GM21526 (cell line): ENCODE measurements around the gene TYSND1.
"Not testable (repeated sequence)": the region's sequence is repeated elsewhere in the genome, so short reads cannot be mapped to it uniquely, and the experiment has no call there.

ENCODE experiments used
- ATAC-seq: cut with Tn5 transposase; IDR thresholded peaks from one replicate; pipeline ENCODE4 v1.9.1; 2021; ENCODE audit warnings: moderate library complexity; ENCODE audit not compliant: unreplicated experiment, low FRiP score

TYSND1 gene, protein sequence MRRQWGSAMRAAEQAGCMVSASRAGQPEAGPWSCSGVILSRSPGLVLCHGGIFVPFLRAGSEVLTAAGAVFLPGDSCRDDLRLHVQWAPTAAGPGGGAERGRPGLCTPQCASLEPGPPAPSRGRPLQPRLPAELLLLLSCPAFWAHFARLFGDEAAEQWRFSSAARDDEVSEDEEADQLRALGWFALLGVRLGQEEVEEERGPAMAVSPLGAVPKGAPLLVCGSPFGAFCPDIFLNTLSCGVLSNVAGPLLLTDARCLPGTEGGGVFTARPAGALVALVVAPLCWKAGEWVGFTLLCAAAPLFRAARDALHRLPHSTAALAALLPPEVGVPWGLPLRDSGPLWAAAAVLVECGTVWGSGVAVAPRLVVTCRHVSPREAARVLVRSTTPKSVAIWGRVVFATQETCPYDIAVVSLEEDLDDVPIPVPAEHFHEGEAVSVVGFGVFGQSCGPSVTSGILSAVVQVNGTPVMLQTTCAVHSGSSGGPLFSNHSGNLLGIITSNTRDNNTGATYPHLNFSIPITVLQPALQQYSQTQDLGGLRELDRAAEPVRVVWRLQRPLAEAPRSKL

DNA sequence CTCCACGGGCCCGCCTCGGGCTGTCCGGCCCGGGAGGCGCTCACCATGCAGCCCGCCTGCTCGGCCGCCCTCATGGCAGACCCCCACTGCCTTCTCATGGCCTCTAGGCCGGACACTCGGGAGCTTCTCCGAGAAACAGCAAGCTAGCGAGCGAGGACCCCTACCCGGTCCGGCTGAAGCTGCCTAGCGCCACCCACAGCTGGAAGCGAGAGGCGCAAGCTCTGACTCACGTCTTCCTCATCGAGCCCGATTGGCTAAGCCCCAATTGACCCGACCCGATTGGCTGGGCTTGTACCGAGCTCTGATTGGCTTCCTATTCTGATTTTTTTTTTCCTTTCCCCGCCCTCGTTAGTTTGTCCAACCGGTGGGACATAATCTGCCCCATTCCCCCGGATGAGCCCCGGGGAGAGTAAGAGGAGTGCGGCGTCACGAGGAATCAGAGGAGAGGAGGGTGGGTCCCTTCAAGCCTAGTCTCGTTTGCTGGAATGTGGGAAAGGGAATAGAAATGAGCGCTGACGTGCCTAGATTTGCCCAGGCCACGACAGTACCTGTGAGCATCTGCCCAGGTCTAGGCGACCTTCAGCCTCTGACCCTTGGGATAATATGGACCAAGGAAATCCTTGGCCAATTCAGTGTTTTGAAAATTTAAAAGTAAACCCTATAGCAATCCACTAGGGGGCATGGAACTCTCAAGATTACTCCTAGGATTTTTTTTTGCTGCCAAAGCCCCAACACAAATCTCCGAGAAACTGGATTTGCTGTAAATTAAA, at the start of gene TYSND1:
Gene TYSND1 (minus strand): TSS at position 212 of the 770 bp plus-strand sequence. CDS start 114 bp downstream, at position 98.
- ATAC-seq = peak; percentile 91

DNA sequence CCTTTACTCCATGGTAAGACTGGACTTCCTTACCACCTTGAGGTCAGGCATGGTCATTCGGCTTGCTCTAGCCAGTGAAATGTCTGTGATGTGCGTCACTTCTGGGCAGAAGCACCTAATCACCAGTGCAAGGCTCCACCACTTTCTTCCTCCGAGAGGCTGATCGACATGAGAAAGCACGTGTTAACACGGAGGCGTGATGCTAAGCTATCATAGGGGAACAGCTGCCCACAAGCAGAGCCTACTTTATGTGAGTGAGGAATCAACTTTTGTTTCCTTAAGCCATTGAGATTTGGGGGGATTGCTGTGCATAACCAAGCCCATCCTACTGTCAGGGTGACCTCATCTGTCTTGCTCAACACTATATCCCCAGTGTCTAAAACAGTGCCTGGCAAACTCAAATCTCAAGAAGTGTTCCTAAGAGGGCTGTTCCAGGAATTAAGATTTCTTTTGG, 46.9 kb upstream of the TYSND1 start:
- ATAC-seq = no peak

DNA sequence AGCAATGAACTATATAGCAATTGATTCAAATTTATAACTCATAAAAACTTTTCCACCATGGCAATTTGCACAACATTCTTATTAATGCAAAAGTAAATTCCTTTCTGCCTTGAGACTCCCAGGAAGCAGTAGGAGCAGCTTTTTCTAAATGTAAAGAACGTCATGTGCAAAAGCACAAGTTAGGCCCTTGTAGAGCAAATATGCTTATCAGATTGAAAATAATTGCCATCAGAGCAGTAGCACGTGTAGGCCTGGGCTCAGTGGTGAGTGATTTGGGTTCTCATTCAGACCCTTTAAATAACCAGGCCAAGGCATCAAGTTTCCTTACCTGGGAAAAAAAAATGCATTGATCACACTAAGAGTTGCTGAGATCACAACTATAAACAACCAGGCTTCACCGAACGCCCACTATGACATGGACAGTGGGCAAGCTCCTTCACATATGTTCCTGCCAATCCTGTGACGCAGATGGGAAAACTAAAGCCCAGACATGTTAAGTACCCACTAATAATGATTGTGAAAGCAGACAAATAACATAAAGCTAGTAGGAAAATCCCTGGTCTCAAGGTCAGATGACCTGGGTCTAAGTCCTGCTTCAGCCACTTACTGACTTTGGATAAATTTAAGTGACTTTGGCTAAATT, 45.9 kb upstream of the TYSND1 start:
- no peak for ATAC-seq

DNA sequence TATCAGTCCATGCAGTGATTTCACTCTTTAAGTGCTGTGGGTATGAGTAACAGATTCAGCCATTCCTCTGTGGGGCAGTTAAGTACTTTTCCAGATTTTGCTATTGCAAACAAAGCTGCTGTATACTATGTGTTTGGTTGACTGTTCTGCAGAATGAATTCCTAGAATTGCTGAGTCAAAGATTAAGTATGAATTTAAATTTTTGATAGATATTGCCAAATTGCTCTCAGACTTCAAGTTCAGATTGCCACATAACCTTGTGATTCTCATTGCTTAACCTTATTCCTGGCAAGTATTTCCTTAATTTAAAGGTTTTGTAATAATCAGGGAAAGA, 45.4 kb upstream of the TYSND1 start:
- no peak for ATAC-seq

DNA sequence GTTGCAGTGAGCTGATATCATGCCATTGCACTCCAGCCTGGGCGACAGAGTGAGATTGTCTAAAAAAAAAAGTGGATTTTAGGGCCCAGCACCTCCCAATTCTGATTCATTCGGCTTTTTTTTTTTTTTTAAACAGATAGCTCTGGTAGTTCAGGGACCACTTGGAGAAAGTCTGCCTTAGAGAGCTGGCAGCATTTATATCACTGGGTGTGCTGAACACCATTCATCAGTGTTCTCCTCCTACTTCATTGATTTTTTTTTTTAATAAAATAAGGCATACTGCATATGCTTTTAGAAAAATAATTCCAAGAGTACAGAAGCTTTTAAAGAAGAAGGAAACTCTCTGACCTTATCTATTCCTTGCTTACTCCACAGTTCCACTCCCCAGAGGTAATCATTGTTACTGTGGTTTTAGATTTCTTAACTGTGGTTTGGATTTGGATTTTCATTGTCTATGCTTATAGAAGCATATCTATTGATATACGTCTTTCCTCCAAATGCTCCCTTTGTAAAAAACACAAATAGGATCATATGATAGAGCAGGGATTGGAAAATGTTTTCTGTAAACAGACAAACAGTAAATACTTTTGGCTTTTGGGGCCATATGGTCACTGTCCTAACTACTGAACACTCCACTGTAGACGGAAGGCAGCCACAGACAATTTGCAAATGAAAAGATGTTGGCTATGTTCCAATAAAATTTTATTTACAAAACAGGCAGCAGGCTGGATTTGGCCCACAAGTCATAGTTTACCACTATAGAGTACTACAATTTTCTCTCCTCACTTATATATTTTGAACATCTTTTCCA, 44.9 kb upstream of the TYSND1 start:
- ATAC-seq = no peak

DNA sequence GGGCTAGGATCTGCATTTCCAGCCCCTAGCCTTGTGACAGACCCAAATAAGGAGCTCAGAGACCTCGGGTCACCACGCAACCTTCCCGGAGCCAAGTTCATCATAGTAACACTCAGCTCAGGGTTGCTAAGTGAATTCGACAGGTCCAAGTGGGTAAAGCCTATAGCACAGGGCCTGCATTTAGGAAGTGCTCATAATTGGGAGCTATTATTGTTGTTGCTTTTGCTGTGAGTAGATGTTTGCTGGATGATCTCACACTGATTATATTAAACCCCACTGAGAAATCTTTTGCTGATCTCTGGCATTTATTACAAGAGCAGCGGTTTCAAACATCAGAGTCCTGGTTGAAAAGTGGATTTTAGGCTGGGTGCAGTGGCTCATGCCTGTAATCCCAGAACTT, 44.1 kb upstream of the TYSND1 start:
- no peak for ATAC-seq

DNA sequence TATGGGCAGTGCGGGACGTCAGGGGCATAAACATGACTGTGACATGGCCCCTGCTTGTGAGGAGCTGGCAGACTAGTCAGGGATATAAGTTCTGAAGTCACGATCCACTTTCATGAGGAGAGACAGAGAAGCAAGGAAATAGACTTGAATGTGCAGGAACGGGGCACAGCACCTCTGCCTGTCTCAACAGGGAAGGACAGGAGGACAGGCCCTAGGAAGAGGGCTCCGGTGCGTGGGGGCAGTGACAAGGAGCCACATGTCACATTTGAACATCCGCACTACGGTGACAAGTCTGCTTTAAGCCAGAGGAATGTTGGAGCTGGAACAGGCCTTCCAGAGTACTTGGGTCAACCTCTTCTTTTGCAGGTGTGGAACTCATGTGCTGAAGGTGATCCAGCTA, 43.6 kb upstream of the TYSND1 start:
- no peak for ATAC-seq

DNA sequence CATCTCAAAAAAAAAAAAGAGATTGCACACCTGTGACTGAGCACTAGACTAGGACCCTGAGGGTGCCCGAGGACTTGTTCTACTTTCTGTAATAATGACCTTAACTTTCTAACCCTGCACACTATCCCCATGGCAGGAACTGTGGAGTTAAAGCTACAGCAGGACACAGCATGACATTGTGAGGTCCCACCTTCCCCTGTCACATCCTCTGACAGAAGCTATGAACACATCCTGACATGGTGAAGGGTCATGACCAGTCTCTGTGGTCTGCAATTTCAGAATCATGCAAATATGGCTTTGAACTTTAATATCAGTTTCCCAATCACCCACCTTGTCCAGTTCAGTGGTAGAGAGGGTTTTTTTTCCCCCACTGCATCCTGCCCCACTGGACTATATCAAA, 42.3 kb upstream of the TYSND1 start:
- no peak for ATAC-seq

DNA sequence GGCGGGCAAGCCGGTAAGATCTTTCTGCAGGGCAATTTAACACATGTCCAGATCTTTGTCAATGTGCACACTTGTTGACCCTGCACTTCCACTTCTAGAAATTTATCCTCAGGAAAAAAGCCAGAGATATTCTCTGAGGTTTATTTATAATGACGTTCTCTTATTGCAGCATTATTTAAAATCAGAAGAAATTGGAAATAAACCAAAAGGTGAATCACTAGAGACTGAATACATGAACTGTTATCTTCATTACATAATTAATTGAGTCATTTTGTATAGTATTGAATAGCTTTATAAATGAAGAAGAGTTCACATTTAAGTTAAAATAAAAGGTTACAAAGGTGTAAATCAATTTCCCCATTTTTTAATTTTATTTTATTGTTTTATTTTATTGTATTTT, 40.1 kb upstream of the TYSND1 start:
- ATAC-seq = no peak

DNA sequence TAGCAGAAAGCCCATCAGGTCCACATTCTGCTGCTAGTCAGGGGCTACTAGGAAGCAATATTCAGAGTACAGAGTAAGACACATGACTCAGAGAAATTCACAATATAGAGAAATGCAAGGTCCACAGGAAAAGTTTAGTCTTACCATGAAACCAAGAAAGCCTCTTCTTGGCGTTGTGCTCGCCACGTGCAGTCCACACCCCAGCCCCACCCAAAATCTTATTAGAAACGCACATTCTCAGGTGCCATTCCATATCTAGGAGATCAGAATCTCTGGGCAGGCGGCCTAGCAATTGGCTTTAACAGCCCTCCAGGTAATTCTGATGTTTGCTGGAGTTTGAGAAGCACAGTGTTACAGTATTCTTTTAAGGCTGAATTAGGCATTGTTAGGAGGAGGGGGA, 39.6 kb upstream of the TYSND1 start:
- no peak for ATAC-seq

DNA sequence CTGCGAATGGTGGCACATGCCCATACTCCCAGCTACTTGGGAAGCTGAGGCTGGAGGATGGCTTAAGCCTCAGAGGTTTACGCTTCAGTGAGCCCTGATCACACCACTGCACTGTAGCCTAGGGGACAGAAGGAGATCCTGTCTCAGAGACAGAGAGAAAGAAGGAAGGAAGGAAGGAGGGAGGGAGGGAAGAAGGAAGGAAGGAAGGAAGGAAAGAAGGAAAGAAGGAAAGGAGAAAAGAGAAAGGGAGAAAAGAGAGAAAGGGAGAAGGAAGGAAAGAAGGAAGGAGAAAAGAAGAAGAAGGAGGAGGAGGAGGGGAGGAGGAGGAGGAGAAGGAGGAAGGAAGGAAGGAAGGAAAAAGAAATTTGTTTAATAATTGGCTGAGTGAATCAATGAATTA, 36.8 kb upstream of the TYSND1 start:
- no peak for ATAC-seq

DNA sequence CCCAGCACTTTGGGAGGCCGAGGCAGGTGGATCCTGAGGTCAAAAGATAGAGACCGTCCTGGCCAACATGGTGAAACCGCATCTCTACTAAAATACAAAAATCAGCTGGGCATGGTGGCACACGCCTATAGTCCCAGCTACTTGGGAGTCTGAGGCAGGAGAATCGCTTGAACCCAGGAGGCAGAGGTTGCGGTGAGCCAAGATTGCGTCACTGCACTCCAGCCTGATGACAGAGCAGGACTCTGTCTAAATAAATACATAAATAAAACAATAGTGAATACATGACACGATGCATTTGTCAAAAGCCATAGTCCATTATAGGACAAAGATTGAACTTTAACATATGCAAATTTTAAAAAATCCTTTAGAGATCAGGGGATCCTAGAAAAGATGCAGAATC, 32.7 kb upstream of the TYSND1 start:
- not testable (repeated sequence) for ATAC-seq

DNA sequence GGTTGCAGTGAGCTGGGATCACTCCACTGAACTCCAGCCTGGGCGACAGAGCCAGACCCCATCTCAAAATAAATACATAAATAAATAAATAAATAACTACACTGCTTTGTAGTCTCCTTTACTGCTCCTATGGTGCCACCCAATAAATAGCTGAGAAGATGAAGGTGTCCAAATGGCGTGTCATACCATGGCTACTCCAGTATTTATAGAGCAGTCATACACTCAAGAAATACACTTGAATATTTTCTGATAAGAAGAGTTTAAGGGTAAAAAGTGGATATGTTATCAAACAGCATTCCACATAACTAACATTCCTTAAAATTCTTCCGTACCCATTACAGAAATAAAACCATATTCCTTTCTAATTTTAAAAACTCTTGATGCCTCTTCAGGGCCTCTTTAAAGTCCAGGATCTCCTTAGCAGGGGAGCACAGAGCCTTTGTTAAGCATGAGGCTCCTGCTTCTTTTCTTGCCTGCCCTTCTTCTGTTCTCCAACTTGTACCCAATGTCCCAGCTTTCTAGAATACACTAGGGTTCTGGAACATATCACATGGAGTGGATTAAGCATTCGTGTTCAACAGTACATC, 31.7 kb upstream of the TYSND1 start:
- ATAC-seq = no peak

DNA sequence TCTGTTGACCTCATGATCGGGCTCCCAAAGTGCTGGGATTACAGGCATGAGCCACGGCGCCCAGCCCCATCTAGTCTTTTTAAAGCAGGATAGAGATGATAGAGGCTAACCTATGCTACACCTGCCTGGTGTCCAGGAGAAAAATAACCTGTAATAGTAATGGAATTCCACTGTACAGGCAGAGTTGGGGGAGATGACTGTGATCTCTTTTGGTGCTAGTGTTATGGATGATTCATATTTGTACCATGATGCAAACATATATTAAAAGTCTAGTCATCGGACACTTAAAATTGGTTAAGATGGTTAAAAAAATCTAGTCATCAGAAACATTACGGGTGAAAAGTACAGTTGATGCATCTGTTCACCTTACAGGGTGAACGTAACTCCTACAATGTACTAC, 29.9 kb upstream of the TYSND1 start:
- ATAC-seq = no peak

DNA sequence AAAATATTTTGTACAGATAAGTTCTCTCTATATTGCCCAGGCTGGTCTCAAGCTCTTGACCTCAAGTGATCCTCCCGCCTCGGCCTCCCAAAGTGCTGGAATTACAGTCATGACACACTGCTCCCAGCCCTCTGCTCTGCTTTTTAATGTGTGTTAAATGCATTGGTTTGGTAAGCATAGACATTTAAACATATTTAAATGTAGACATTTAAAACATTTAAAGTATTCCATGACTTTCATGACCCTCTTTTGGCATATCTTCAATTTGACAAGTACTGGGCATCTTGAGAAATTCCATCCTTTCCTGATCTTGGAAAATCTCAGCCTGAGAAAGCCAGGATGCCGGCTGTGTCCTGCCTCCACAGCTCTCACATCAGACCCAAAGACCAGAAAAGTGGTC, 29.0 kb upstream of the TYSND1 start:
- no peak for ATAC-seq

DNA sequence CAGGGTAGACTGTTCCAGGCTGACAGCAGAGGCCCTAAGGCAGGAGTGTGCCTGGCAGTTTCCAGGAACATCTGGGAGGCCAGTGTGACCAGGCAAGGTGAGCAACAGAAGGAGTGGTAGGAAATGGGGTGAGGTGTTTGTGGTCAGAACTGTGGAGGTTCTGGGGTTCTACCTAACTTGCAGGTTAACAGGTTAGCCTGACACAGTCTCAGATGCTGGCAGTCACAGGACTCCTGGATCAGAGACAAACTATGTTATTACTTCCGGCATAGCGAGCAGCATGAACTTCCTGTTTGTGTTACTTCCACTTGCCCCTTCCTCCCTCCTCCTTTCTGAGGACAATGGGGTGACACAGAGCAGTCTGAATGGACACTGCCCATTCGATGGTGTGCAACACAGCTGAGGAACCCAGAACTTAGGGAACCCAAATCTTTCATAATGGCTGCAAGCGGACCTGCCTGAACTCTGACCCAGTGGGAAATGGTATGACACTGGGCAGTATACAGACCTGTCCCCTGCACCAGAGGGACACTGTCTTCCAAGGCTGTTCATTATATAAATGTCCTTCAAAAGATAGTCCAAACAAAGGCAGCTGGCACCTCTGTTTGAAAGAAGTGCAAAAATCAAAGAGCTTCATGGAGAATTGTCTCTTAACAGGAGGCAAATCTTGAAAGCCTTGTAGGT, 27.7 kb upstream of the TYSND1 start:
- ATAC-seq = no peak

DNA sequence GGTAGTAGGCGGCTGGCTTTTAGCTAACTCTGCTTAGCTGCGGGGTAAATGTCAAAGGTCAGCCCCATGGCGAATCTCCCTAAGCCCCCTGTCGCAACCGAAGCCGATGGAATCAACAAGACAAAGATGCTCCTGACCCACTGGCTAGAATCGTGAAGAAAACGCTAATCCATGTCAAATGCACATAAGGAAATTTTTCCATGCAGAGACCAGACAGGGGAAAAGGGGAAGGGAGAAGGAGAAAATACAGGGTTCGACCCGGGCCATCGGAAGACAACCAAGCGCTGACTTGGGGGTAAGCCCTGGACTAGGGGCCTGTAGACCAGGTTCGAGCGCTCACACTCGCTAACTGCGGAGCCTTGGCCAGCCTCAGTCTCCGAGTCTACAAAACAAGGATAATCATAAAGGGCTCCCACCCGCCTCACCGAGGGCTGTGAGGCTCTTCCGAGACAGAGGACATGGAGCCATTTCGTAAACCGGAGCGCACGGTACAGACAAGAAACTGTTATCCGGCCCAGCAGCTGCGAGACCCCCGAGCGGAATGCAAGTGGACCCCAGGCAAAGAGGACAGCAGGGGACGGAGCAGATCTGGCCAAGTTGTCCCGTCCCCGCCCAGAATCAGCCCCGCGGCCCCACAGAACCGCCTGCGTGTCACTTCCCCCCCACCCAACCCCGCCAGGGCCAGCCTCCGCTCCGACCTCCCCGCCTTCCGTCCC, 23.3 kb upstream of the TYSND1 start:
- ATAC-seq = no peak

DNA sequence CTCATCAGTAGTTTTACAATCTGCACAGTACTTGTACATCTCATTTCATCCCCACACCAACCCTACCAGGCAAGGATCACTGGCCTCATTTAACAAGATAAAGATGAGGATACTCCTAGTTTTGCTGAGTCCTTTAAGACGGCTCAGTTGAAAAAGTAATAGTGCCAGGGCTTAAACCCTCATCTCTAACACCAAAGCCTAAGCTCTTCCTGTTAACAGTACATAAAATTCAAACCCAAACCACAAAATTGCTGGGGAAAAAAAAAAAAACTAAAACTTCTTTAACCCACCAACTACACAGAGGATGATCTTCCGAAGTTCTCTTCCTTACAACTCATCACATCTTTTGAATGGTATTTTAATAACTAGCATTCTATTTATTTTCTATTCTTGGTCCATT, 22.5 kb upstream of the TYSND1 start:
- no peak for ATAC-seq

DNA sequence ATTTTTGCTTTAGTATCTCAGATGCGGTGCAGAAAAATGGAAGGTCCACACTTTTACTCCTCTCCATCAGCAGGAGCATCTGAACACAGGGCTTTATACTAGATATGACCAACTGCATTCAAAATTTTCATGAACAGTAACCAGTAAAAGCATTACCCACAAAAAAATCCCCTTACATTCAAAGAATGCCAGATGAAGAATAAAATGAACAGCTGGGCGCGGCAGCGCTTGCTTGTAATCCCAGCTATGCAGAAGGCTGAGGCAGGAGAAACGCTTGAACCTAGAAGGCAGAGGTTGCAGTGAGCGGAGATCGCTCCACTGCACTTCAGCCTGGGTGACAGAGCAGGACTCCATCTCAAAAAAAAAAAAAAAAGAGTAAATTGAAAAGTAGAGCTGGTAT, 20.7 kb upstream of the TYSND1 start:
- no peak for ATAC-seq
